BLaER1 treated with 17β-estradiol and CSF1 and Interleukin-3, amounts not matched to agents 10 nM and 100 nM (cell line): ENCODE data around the gene SCARB1.
A peak's percentile ranks its signal among the peaks of the same experiment; 100 is the strongest.

ENCODE experiments used
- H3K27ac ChIP-seq, 11 experiments: shearing (Covaris generic); formaldehyde crosslinking; 2 replicates each; pipeline ENCODE4 v1.8.1; 2022
- H3K27me3 ChIP-seq, 11 experiments: shearing (Covaris generic); formaldehyde crosslinking; 2 replicates each; pipeline ENCODE4 v1.8.1; 2022
- H3K36me3 ChIP-seq, 11 experiments: shearing (Covaris generic); formaldehyde crosslinking; 2 replicates each; pipeline ENCODE4 v1.8.1; 2022
- H3K4me1 ChIP-seq, 10 experiments: shearing (Covaris generic); formaldehyde crosslinking; 2 replicates each; pipeline ENCODE4 v1.8.1; 2022
- H3K4me2 ChIP-seq, 11 experiments: shearing (Covaris generic); formaldehyde crosslinking; 2 replicates each; pipeline ENCODE4 v1.8.1; 2022
- H3K4me3 ChIP-seq, 10 experiments: shearing (Covaris generic); formaldehyde crosslinking; 2 replicates each; pipeline ENCODE4 v1.8.1; 2022
- H3K9ac ChIP-seq, 11 experiments: shearing (Covaris generic); formaldehyde crosslinking; 2 replicates each; pipeline ENCODE4 v1.8.1; 2022
- H3K9me3 ChIP-seq, 11 experiments: shearing (Covaris generic); formaldehyde crosslinking; replicated peaks in 1 of 11; 2 replicates each; pipeline ENCODE4 v1.8.1; 2022
- H4K20me1 ChIP-seq, 11 experiments: shearing (Covaris generic); formaldehyde crosslinking; 2 replicates each; pipeline ENCODE4 v1.8.1; 2022
- Cebpa-rat ChIP-seq, 11 experiments: shearing (Covaris generic); IDR thresholded peaks; 2 replicates each; pipeline ENCODE4 v1.8.1; 2022

The SCARB1 gene

GRCh38 chr12:124754949-124755800 lies 108.5 kb downstream of the SCARB1 start:
- H3K27ac ChIP-seq = peak overlapping the region; percentile 73 to 98 (median 90)
- peak overlapping the region; percentile 60 to 85 (median 76); a peak in 21 of 22 replicates for H3K9ac ChIP-seq

GRCh38 chr12:124754491-124754890 lies 109.2 kb downstream of the SCARB1 start:
- Histone ChIP-seq H3K4me1 (peaks cover 87 to 100% (median 100%) of the 10 kb centered on the region in 10 experiments), H3K9me3 (peaks cover 7 to 20% (median 9%) of the 10 kb centered on the region in 11 experiments; a peak in 18 of 22 replicates), H3K9ac (peak overlapping the region; percentile 53 to 85 (median 76); a peak in 21 of 22 replicates), H3K36me3 (no peaks in the 10 kb centered on the region), H3K4me2 (peak overlapping the region; percentile 83 to 96 (median 92)), H3K27ac (peak overlapping the region; percentile 73 to 98 (median 90)), H4K20me1 (no peaks in the 10 kb centered on the region), H3K27me3 (no peaks in the 10 kb centered on the region), H3K4me3 (peak overlapping the region in 2 of 10 experiments; percentile 0 to 3; a peak in 2 of 20 replicates)
- TF ChIP-seq Cebpa-rat (IDR thresholded peaks at IDR 0.05) = no peak

More at GRCh38 chr12:124754949-124755800, 108.5 kb downstream of the SCARB1 start:
- no peaks in the 10 kb centered on the region for H3K27me3 ChIP-seq
- H3K4me3 ChIP-seq = peak overlapping the region in 7 of 10 experiments; percentile 14 to 44 (median 23); a peak in 7 of 20 replicates
- no peaks in the 10 kb centered on the region for H4K20me1 ChIP-seq
- H3K36me3 ChIP-seq = no peaks in the 10 kb centered on the region
- H3K4me2 ChIP-seq = peak overlapping the region; percentile 83 to 96 (median 92)
- peak; percentile 45 to 92 (median 88); a peak in 20 of 22 replicates for TF ChIP-seq Cebpa-rat (IDR thresholded peaks at IDR 0.05)
- peaks cover 7 to 20% (median 9%) of the 10 kb centered on the region in 11 experiments; a peak in 18 of 22 replicates for H3K9me3 ChIP-seq
- peaks cover 94 to 100% (median 100%) of the 10 kb centered on the region in 10 experiments for H3K4me1 ChIP-seq

- TF ChIP-seq Cebpa-rat (IDR thresholded peaks at IDR 0.05) = no peak
- H3K36me3 ChIP-seq = no peaks in the 10 kb centered on the region
- peak overlapping the region; percentile 83 to 96 (median 92); a peak in 21 of 22 replicates for H3K4me2 ChIP-seq
- H3K9me3 ChIP-seq = peaks cover 7 to 20% (median 9%) of the 10 kb centered on the region in 11 experiments; a peak in 18 of 22 replicates
- peak overlapping the region; percentile 73 to 98 (median 90); a peak in 21 of 22 replicates for H3K27ac ChIP-seq
- H3K4me1 ChIP-seq = peaks cover 82 to 100% (median 98%) of the 10 kb centered on the region in 10 experiments
- H3K9ac ChIP-seq = peak overlapping the region in 9 of 11 experiments; percentile 57 to 85 (median 76); a peak in 14 of 22 replicates
- peak overlapping the region in 1 of 10 experiments; percentile 0; a peak in 1 of 20 replicates for H3K4me3 ChIP-seq
- no peaks in the 10 kb centered on the region for H3K27me3 ChIP-seq
- H4K20me1 ChIP-seq = no peaks in the 10 kb centered on the region
Measured at GRCh38 chr12:124753993-124754392, 109.7 kb downstream of the SCARB1 start.

- H3K27ac ChIP-seq = peak overlapping the region in 9 of 11 experiments; percentile 4 to 98 (median 91); a peak in 18 of 22 replicates
- H3K27me3 ChIP-seq = no peaks in the 10 kb centered on the region
- H3K36me3 ChIP-seq = no peaks in the 10 kb centered on the region
- no peak overlapping the region for H3K4me3 ChIP-seq
- H3K4me2 ChIP-seq = peak overlapping the region; percentile 20 to 96 (median 92); a peak in 21 of 22 replicates
- H3K4me1 ChIP-seq = peaks cover 74 to 100% (median 97%) of the 10 kb centered on the region in 10 experiments
- H3K9me3 ChIP-seq = peaks cover 7 to 20% (median 9%) of the 10 kb centered on the region in 11 experiments; a peak in 18 of 22 replicates
- H4K20me1 ChIP-seq = no peaks in the 10 kb centered on the region
- peak overlapping the region in 5 of 11 experiments; percentile 1 to 51 (median 19); a peak in 2 of 22 replicates for H3K9ac ChIP-seq
- TF ChIP-seq Cebpa-rat (IDR thresholded peaks at IDR 0.05) = no peak
Measured at GRCh38 chr12:124753228-124753591, 110.5 kb downstream of the SCARB1 start.

- peaks cover 72 to 100% (median 97%) of the 10 kb centered on the region in 10 experiments for H3K4me1 ChIP-seq
- no peak for TF ChIP-seq Cebpa-rat (IDR thresholded peaks at IDR 0.05)
- H3K36me3 ChIP-seq = no peaks in the 10 kb centered on the region
- peak overlapping the region; percentile 20 to 96 (median 92) for H3K4me2 ChIP-seq
- peak overlapping the region in 7 of 11 experiments; percentile 25 to 54 (median 46); a peak in 11 of 22 replicates for H3K9ac ChIP-seq
- H3K27ac ChIP-seq = peak overlapping the region in 7 of 11 experiments; percentile 90 to 98 (median 91); a peak in 15 of 22 replicates
- no peaks in the 10 kb centered on the region for H4K20me1 ChIP-seq
- no peaks in the 10 kb centered on the region for H3K27me3 ChIP-seq
- H3K4me3 ChIP-seq = no peak overlapping the region
- H3K9me3 ChIP-seq = peaks cover 6 to 17% (median 9%) of the 10 kb centered on the region in 11 experiments; a peak in 18 of 22 replicates
Measured at GRCh38 chr12:124752437-124753227, 111.0 kb downstream of the SCARB1 start.

GRCh38 chr12:124751654-124752355 lies 111.9 kb downstream of the SCARB1 start:
- Histone ChIP-seq H4K20me1 (no peaks in the 10 kb centered on the region), H3K9ac (peak overlapping the region in 7 of 11 experiments; percentile 3 to 54 (median 46); a peak in 12 of 22 replicates), H3K27me3 (no peaks in the 10 kb centered on the region), H3K27ac (peak overlapping the region in 9 of 11 experiments; percentile 6 to 98 (median 90); a peak in 15 of 22 replicates), H3K9me3 (peaks cover 0 to 12% (median 4%) of the 10 kb centered on the region in 11 experiments; a peak in 9 of 22 replicates), H3K36me3 (no peaks in the 10 kb centered on the region), H3K4me2 (peak overlapping the region; percentile 20 to 96 (median 92); a peak in 21 of 22 replicates), H3K4me3 (no peak overlapping the region), H3K4me1 (peaks cover 72 to 100% (median 97%) of the 10 kb centered on the region in 10 experiments)
- no peak for TF ChIP-seq Cebpa-rat (IDR thresholded peaks at IDR 0.05)

GRCh38 chr12:124750787-124751471 lies 112.7 kb downstream of the SCARB1 start:
- Histone ChIP-seq H3K9me3 (peaks cover 0 to 12% (median 4%) of the 10 kb centered on the region in 11 experiments; a peak in 8 of 22 replicates), H3K27ac (peak overlapping the region in 8 of 11 experiments; percentile 18 to 98 (median 90); a peak in 12 of 22 replicates), H3K9ac (peak overlapping the region in 6 of 11 experiments; percentile 5 to 51 (median 36); a peak in 6 of 22 replicates), H3K36me3 (no peaks in the 10 kb centered on the region), H3K27me3 (no peaks in the 10 kb centered on the region), H3K4me2 (peak overlapping the region; percentile 20 to 96 (median 92); a peak in 20 of 22 replicates), H4K20me1 (no peaks in the 10 kb centered on the region), H3K4me3 (no peak overlapping the region), H3K4me1 (peaks cover 72 to 100% (median 97%) of the 10 kb centered on the region in 10 experiments)
- TF ChIP-seq Cebpa-rat (IDR thresholded peaks at IDR 0.05) = no peak
